GM12891 (cell line): ENCODE results near the gene KIDINS220.

Source experiments
- PAX5 ChIP-seq: IDR thresholded peaks from 2 replicates; pipeline ENCODE4 v1.6.1; 2011; ENCODE audit warnings: low read length, moderate library complexity, mild to moderate bottlenecking; ENCODE audit not compliant: insufficient read depth, severe bottlenecking
- POLR2A ChIP-seq: IDR thresholded peaks from 2 replicates; pipeline ENCODE4 v1.6.1; 2011; ENCODE audit warnings: low read depth, low read length, control low read depth
- POLR2AphosphoS5 ChIP-seq: IDR thresholded peaks from 2 replicates; pipeline ENCODE4 v1.6.1; 2011; ENCODE audit warnings: low read depth, low read length, control low read depth
- POU2F2 ChIP-seq: IDR thresholded peaks from 2 replicates; pipeline ENCODE4 v1.6.1; 2011; ENCODE audit warnings: low read depth, mild to moderate bottlenecking, control low read depth, low read length, moderate library complexity
- SPI1 ChIP-seq: IDR thresholded peaks from 2 replicates; pipeline ENCODE4 v1.6.1; 2011; ENCODE audit warnings: low read depth, low read length, control low read depth
- TAF1 ChIP-seq: IDR thresholded peaks from 2 replicates; pipeline ENCODE4 v1.6.1; 2011; ENCODE audit warnings: low read depth, low read length, control low read depth

- TF ChIP-seq POLR2A (no peak), POLR2AphosphoS5 (no peak), POU2F2 (no peak), SPI1 (no peak), TAF1 (no peak), PAX5 (no peak)
Observed at GRCh38 chr2:8714283-8714682, 123.1 kb downstream of the KIDINS220 start.
